Omental fat pad (tissue), 4 donors: Measurements from ENCODE around the gene ALPK3. TPM values are rescaled to one million over a fixed set of nuclear protein-coding genes. Genes with fewer than 3 reads are reported as not detected.

Experiments used
- ATAC-seq: fragments of 150-250 bp; one replicate; pipeline ENCODE4 v1.9.1; 2016; ENCODE audit warnings: mild to moderate bottlenecking, moderate library complexity; ENCODE audit not compliant: low FRiP score
- DNase-seq: peaks from one replicate; pipeline ENCODE4 v3.0.0-alpha.2; 2019; ENCODE audit warnings: low spot score
- CTCF ChIP-seq, 3 donors: fragments of 450-650 bp; IDR thresholded peaks; one replicate each; pipeline ENCODE4 v1.5.1; 2016 to 2017; ENCODE audit warnings: antibody characterized with exemption in 3 of 3, mild to moderate bottlenecking in 3 of 3, moderate library complexity in 2 of 3
- total RNA-seq, 4 donors: library from RNA; depleted of rRNA; stranded (reverse); fragments of >200 nt; gene quantifications; one replicate each; pipeline ENCODE4 v1.1.0, GENCODE V29; 2016

Gene ALPK3
- total RNA-seq, 4 donors from 2014 or later = 3.1 to 7.7 (median 3.8) TPM

- ATAC-seq = no peak
- no peak for DNase-seq
- TF ChIP-seq CTCF (IDR thresholded peaks at IDR 0.05) = no peak
Observed at GRCh38 chr15:84883466-84883865, 66.3 kb downstream of the ALPK3 start.

GRCh38 chr15:84883916-84884781, 67.0 kb downstream of the ALPK3 start, which contains the start of gene SLC28A1:
Gene SLC28A1 (plus strand): TSS chr15:84884662. CDS start chr15:84887761, 3,099 bp downstream.
- ATAC-seq (no peak), DNase-seq (no peak)
- no peak for TF ChIP-seq CTCF (IDR thresholded peaks at IDR 0.05)

- no peak for DNase-seq
- no peak for ATAC-seq
- TF ChIP-seq CTCF (IDR thresholded peaks at IDR 0.05) = no peak
Observed at GRCh38 chr15:84885801-84886200, 68.6 kb downstream of the ALPK3 start.

GRCh38 chr15:84886211-84886983, 69.2 kb downstream of the ALPK3 start:
- no peak for TF ChIP-seq CTCF (IDR thresholded peaks at IDR 0.05)
- DNase-seq (no peak), ATAC-seq (no peak)

GRCh38 chr15:84886984-84887299, 69.8 kb downstream of the ALPK3 start:
- TF ChIP-seq CTCF (IDR thresholded peaks at IDR 0.05) = no peak
- no peak for ATAC-seq
- DNase-seq = no peak

GRCh38 chr15:84887938-84888337, 70.8 kb downstream of the ALPK3 start:
- ATAC-seq (no peak), DNase-seq (no peak)
- TF ChIP-seq CTCF (IDR thresholded peaks at IDR 0.05) = no peak
